ENCODE measurements around the gene ESR1. TPM values are rescaled to one million over a fixed set of nuclear protein-coding genes. Genes with fewer than 3 reads are reported as not detected.
A peak's percentile ranks its signal among the peaks of the same experiment; 100 is the strongest.
"Not testable (repeated sequence)": the region's sequence is repeated elsewhere in the genome, so short reads cannot be mapped to it uniquely, and the experiment has no call there.

The ESR1 gene
- total RNA-seq, 1 experiment from 2014 or later = 0.98 TPM

DNA sequence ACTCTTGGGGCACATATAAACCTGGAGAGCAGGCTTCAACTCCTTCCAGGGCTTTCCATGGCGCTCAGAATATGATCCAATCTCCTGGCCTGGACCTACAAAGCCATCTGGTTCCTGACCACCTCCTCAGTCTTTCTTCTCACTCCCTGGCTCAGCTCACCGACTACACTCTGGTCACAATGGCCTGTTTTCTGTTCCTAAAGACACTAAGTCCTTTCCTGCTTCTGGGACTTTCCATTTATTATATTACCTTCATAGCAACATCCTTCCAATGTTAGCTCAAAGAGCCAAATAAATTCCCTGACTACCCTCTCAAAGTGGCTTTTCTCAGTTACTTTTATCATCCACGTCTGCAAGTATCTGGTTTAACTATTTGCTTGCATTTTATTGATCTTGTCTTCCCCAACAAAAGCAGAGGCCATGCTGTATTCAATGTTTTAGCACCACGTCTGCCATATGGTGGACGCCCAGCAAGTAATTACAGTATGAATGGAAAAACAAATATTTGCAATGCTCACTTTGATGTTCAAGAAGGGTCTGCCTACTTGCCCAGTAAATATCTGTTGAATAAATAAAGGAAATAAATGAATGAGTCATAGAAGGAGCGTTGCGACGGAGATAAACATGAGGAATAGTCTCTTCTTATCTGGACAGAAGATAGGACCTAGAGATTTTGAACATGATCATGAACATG lies 328.4 kb downstream of the ESR1 start:
- ATAC-seq = no peak

GRCh38 chr6:152136449-152136825 lies 329.0 kb downstream of the ESR1 start:
- H3K4me3 Mint-ChIP-seq = no peak overlapping the region

More for the DNA sequence above, 328.4 kb downstream of the ESR1 start:
- Mint-ChIP-seq H3K36me3 (no peaks in the 10 kb centered on the region), H3K9me3 (no peaks in the 10 kb centered on the region), H3K27ac (no peak overlapping the region), H3K27me3 (ENCODE audit: low read depth) (no peaks in the 10 kb centered on the region), H3K4me1 (no peaks in the 10 kb centered on the region), H3K4me3 (no peak overlapping the region)
- TF ChIP-seq, protein P1, sequence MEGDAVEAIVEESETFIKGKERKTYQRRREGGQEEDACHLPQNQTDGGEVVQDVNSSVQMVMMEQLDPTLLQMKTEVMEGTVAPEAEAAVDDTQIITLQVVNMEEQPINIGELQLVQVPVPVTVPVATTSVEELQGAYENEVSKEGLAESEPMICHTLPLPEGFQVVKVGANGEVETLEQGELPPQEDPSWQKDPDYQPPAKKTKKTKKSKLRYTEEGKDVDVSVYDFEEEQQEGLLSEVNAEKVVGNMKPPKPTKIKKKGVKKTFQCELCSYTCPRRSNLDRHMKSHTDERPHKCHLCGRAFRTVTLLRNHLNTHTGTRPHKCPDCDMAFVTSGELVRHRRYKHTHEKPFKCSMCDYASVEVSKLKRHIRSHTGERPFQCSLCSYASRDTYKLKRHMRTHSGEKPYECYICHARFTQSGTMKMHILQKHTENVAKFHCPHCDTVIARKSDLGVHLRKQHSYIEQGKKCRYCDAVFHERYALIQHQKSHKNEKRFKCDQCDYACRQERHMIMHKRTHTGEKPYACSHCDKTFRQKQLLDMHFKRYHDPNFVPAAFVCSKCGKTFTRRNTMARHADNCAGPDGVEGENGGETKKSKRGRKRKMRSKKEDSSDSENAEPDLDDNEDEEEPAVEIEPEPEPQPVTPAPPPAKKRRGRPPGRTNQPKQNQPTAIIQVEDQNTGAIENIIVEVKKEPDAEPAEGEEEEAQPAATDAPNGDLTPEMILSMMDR (IDR thresholded peaks at IDR 0.05) = no peak
- TF ChIP-seq GABPB1 (CRISPR knock-in tag; IDR thresholded peaks at IDR 0.05) = peak; percentile 66
- CTCF ChIA-PET = no interaction called here
- DNase-seq (ENCODE audit: low spot score) = no peak
- POLR2A ChIA-PET = no interaction called here

GRCh38 chr6:152138344-152138743 lies 330.9 kb downstream of the ESR1 start:
- H3K4me1 Mint-ChIP-seq; H3K4me3 Mint-ChIP-seq; ATAC-seq; H3K36me3 Mint-ChIP-seq; H3K27ac Mint-ChIP-seq; DNase-seq (ENCODE audit: low spot score); CTCF ChIA-PET; H3K27me3 Mint-ChIP-seq (ENCODE audit: low read depth); H3K9me3 Mint-ChIP-seq; POLR2A ChIA-PET: not testable (repeated sequence)

More at GRCh38 chr6:152136449-152136825, 329.0 kb downstream of the ESR1 start:
- no peak for DNase-seq (ENCODE audit: low spot score)
- TF ChIP-seq, protein P2, sequence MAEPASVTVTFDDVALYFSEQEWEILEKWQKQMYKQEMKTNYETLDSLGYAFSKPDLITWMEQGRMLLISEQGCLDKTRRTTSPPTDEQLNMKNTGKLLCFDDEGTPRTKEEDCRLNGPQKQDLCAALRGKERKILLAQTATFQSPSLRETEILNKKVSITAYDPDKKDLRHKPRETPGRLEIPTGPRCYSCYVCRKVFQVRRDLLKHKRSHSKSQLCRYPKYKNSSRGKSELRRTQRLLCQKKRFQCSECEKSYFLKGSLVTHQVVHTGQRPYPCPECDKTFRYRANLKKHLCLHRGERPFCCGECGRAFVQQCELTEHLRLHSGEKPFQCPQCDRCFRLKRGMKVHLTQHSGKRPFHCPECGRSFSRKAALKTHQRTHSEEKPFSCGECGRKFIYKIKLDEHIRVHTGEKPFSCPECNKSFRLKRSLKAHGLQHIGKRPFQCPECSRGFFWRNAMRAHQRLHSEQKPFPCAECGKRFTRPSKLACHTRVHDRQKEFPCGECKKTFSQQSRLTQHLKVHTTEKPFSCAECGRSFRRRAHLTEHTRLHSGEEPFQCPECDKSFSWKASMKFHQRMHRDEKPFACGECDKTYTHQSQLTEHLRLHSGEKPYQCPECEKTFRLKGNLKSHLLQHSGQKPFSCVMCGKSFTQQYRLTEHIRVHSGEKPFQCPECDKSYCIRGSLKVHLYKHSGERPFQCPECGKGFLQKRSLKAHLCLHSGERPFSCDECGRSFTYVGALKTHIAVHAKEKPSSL (CRISPR knock-in tag; conservative IDR thresholded peaks at IDR 0.05) = no peak
- TF ChIP-seq USF2 (CRISPR knock-in tag; IDR thresholded peaks at IDR 0.05) = no peak
- TF ChIP-seq NR1H2 (CRISPR knock-in tag; IDR thresholded peaks at IDR 0.05) = no peak
- TF ChIP-seq FOXP4 (CRISPR knock-in tag; IDR thresholded peaks at IDR 0.05) = no peak
- TF ChIP-seq CREB1 (CRISPR knock-in tag; IDR thresholded peaks at IDR 0.05) = no peak
- TF ChIP-seq ZNF396 (CRISPR knock-in tag; IDR thresholded peaks at IDR 0.05; ENCODE audit: borderline replicate concordance) = no peak
- no peak for TF ChIP-seq ATF1 (CRISPR knock-in tag; IDR thresholded peaks at IDR 0.05)
- no peak for TF ChIP-seq KAT7 (CRISPR knock-in tag; IDR thresholded peaks at IDR 0.05; ENCODE audit: borderline replicate concordance)
- Mint-ChIP-seq H3K27ac (no peak overlapping the region), H3K4me1 (no peaks in the 10 kb centered on the region), H3K9me3 (no peaks in the 10 kb centered on the region), H3K36me3 (no peaks in the 10 kb centered on the region), H3K27me3 (ENCODE audit: low read depth) (no peaks in the 10 kb centered on the region)
- CTCF ChIA-PET = interaction anchor here (1.5 kb wide), 1 partner anchor 12 kb away, joined by 6 read pairs; no protein-coding TSS in a partner anchor
- ATAC-seq = no peak
- POLR2A ChIA-PET = no interaction called here

GRCh38 chr6:152142105-152142504 lies 334.6 kb downstream of the ESR1 start:
- POLR2A ChIA-PET = no interaction called here
- Mint-ChIP-seq H3K4me3 (no peak overlapping the region), H3K27me3 (ENCODE audit: low read depth) (no peaks in the 10 kb centered on the region), H3K9me3 (no peaks in the 10 kb centered on the region), H3K36me3 (no peaks in the 10 kb centered on the region), H3K4me1 (peaks cover 8% of the 10 kb centered on the region), H3K27ac (no peak overlapping the region)
- no peak for ATAC-seq
- no peak for DNase-seq (ENCODE audit: low spot score)
- CTCF ChIA-PET = interaction anchor here (1.3 kb wide), 1 partner anchor 18 kb away, joined by 5 read pairs; no protein-coding TSS in a partner anchor
- no peak for TF ChIP-seq SMAD4 (CRISPR knock-in tag; IDR thresholded peaks at IDR 0.05)
- no peak for TF ChIP-seq ZNF232 (CRISPR knock-in tag; IDR thresholded peaks at IDR 0.05)
- TF ChIP-seq AR (CRISPR knock-in tag; IDR thresholded peaks at IDR 0.05) = no peak
- TF ChIP-seq, protein P3, sequence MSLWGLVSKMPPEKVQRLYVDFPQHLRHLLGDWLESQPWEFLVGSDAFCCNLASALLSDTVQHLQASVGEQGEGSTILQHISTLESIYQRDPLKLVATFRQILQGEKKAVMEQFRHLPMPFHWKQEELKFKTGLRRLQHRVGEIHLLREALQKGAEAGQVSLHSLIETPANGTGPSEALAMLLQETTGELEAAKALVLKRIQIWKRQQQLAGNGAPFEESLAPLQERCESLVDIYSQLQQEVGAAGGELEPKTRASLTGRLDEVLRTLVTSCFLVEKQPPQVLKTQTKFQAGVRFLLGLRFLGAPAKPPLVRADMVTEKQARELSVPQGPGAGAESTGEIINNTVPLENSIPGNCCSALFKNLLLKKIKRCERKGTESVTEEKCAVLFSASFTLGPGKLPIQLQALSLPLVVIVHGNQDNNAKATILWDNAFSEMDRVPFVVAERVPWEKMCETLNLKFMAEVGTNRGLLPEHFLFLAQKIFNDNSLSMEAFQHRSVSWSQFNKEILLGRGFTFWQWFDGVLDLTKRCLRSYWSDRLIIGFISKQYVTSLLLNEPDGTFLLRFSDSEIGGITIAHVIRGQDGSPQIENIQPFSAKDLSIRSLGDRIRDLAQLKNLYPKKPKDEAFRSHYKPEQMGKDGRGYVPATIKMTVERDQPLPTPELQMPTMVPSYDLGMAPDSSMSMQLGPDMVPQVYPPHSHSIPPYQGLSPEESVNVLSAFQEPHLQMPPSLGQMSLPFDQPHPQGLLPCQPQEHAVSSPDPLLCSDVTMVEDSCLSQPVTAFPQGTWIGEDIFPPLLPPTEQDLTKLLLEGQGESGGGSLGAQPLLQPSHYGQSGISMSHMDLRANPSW (CRISPR knock-in tag; conservative IDR thresholded peaks at IDR 0.05; ENCODE audit: low read depth) = no peak
- no peak for TF ChIP-seq USF2 (CRISPR knock-in tag; IDR thresholded peaks at IDR 0.05)
